Measurements from ENCODE around the gene CCR3.

DNA sequence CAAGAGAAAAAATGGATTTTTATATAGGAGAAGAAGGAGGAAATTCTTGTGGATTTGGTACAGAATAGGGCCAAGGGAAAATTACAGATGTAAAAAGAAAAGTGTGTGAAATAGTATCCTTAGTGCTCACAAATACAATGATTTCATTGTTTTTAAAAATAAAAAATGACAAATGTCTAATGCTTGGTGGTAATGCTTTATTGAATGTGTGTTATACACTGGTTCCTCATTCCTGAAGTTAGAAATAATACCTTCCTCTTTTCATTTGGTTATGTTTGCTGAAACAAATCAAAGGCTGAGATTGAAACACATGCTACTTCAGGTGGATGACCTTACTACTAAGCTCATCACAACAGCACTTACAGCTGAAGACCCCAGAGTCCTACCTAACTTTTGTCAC, 73.9 kb downstream of the CCR3 start:
- TF ChIP-seq, protein P1, sequence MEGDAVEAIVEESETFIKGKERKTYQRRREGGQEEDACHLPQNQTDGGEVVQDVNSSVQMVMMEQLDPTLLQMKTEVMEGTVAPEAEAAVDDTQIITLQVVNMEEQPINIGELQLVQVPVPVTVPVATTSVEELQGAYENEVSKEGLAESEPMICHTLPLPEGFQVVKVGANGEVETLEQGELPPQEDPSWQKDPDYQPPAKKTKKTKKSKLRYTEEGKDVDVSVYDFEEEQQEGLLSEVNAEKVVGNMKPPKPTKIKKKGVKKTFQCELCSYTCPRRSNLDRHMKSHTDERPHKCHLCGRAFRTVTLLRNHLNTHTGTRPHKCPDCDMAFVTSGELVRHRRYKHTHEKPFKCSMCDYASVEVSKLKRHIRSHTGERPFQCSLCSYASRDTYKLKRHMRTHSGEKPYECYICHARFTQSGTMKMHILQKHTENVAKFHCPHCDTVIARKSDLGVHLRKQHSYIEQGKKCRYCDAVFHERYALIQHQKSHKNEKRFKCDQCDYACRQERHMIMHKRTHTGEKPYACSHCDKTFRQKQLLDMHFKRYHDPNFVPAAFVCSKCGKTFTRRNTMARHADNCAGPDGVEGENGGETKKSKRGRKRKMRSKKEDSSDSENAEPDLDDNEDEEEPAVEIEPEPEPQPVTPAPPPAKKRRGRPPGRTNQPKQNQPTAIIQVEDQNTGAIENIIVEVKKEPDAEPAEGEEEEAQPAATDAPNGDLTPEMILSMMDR (conservative IDR thresholded peaks at IDR 0.05; ENCODE audit: low read depth in 2 of 2): no peak
- TF ChIP-seq ZNF114 (CRISPR knock-in tag; IDR thresholded peaks at IDR 0.05) (no peak), CREB1 (CRISPR knock-in tag; IDR thresholded peaks at IDR 0.05; ENCODE audit: low read depth) (no peak), REST (IDR thresholded peaks at IDR 0.05; ENCODE audit: unreplicated experiment) (no peak), EZH2 (IDR thresholded peaks at IDR 0.05; ENCODE audit: low read depth, unreplicated experiment) (no peak), POLR2AphosphoS5 (IDR thresholded peaks at IDR 0.05; ENCODE audit: low read depth) (no peak), ZNF331 (CRISPR knock-in tag; IDR thresholded peaks at IDR 0.05; ENCODE audit: low read depth) (no peak), EZH2phosphoT487 (IDR thresholded peaks at IDR 0.05; ENCODE audit: unreplicated experiment) (no peak), JUNB (IDR thresholded peaks at IDR 0.05; ENCODE audit: unreplicated experiment) (no peak), STAT1 (IDR thresholded peaks at IDR 0.05; ENCODE audit: unreplicated experiment) (no peak)
- TF ChIP-seq, protein P2, sequence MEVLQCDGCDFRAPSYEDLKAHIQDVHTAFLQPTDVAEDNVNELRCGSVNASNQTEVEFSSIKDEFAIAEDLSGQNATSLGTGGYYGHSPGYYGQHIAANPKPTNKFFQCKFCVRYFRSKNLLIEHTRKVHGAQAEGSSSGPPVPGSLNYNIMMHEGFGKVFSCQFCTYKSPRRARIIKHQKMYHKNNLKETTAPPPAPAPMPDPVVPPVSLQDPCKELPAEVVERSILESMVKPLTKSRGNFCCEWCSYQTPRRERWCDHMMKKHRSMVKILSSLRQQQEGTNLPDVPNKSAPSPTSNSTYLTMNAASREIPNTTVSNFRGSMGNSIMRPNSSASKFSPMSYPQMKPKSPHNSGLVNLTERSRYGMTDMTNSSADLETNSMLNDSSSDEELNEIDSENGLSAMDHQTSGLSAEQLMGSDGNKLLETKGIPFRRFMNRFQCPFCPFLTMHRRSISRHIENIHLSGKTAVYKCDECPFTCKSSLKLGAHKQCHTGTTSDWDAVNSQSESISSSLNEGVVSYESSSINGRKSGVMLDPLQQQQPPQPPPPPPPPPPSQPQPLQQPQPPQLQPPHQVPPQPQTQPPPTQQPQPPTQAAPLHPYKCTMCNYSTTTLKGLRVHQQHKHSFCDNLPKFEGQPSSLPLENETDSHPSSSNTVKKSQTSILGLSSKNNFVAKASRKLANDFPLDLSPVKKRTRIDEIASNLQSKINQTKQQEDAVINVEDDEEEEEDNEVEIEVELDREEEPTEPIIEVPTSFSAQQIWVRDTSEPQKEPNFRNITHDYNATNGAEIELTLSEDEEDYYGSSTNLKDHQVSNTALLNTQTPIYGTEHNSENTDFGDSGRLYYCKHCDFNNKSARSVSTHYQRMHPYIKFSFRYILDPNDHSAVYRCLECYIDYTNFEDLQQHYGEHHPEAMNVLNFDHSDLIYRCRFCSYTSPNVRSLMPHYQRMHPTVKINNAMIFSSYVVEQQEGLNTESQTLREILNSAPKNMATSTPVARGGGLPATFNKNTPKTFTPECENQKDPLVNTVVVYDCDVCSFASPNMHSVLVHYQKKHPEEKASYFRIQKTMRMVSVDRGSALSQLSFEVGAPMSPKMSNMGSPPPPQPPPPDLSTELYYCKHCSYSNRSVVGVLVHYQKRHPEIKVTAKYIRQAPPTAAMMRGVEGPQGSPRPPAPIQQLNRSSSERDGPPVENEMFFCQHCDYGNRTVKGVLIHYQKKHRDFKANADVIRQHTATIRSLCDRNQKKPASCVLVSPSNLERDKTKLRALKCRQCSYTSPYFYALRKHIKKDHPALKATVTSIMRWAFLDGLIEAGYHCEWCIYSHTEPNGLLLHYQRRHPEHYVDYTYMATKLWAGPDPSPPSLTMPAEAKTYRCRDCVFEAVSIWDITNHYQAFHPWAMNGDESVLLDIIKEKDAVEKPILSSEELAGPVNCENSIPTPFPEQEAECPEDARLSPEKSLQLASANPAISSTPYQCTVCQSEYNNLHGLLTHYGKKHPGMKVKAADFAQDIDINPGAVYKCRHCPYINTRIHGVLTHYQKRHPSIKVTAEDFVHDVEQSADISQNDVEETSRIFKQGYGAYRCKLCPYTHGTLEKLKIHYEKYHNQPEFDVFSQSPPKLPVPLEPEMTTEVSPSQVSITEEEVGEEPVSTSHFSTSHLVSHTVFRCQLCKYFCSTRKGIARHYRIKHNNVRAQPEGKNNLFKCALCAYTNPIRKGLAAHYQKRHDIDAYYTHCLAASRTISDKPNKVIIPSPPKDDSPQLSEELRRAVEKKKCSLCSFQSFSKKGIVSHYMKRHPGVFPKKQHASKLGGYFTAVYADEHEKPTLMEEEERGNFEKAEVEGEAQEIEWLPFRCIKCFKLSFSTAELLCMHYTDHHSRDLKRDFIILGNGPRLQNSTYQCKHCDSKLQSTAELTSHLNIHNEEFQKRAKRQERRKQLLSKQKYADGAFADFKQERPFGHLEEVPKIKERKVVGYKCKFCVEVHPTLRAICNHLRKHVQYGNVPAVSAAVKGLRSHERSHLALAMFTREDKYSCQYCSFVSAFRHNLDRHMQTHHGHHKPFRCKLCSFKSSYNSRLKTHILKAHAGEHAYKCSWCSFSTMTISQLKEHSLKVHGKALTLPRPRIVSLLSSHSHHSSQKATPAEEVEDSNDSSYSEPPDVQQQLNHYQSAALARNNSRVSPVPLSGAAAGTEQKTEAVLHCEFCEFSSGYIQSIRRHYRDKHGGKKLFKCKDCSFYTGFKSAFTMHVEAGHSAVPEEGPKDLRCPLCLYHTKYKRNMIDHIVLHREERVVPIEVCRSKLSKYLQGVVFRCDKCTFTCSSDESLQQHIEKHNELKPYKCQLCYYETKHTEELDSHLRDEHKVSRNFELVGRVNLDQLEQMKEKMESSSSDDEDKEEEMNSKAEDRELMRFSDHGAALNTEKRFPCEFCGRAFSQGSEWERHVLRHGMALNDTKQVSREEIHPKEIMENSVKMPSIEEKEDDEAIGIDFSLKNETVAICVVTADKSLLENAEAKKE (CRISPR knock-in tag; IDR thresholded peaks at IDR 0.05): no peak
- TF ChIP-seq, protein P3, sequence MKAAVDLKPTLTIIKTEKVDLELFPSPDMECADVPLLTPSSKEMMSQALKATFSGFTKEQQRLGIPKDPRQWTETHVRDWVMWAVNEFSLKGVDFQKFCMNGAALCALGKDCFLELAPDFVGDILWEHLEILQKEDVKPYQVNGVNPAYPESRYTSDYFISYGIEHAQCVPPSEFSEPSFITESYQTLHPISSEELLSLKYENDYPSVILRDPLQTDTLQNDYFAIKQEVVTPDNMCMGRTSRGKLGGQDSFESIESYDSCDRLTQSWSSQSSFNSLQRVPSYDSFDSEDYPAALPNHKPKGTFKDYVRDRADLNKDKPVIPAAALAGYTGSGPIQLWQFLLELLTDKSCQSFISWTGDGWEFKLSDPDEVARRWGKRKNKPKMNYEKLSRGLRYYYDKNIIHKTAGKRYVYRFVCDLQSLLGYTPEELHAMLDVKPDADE (IDR thresholded peaks at IDR 0.05): no peak
